Measurements from ENCODE around the gene GABBR1. TPM values are rescaled to one million over a fixed set of nuclear protein-coding genes. Genes with fewer than 3 reads are reported as not detected.
A peak's percentile ranks its signal among the peaks of the same experiment; 100 is the strongest.

The GABBR1 gene
- total RNA-seq, 2 experiments from 2014 or later, result 12.9 to 37.1 TPM

GRCh38 chr6:29628419-29629281, 4.3 kb downstream of the GABBR1 start:
- no peak for TF ChIP-seq EZH2phosphoT487 (IDR thresholded peaks at IDR 0.05; ENCODE audit: borderline replicate concordance, low read depth, low read length)
- TF ChIP-seq CTCF (conservative IDR thresholded peaks at IDR 0.05; ENCODE audit: low read length), result peak; percentile 69
- peak; percentile 75 for DNase-seq (ENCODE audit: low spot score)
- H3K4me1 ChIP-seq (ENCODE audit: insufficient read depth, low read length, poor library complexity, severe bottlenecking), result peaks cover 23% of the 10 kb centered on the region
- H3K36me3 ChIP-seq (ENCODE audit: insufficient read depth, low read length), result no peaks in the 10 kb centered on the region
- POLR2A ChIA-PET, result no interaction called here
- BruUV-seq (replicated peaks), result no TSS peak
- H3K4me2 ChIP-seq (ENCODE audit: low read length), result peak overlapping the region; percentile 74
- intact Hi-C loops (cut with micrococcal nuclease; ENCODE audit: unreplicated experiment), result no loop called here
- H4K20me1 ChIP-seq (ENCODE audit: insufficient read depth, low read length), result no peaks in the 10 kb centered on the region; the same call in 1 of the 2 replicates
- no peaks in the 10 kb centered on the region for H3K9me3 ChIP-seq (ENCODE audit: low read length)
- no peak overlapping the region for H3K27ac ChIP-seq (ENCODE audit: low read depth, low read length, poor library complexity, severe bottlenecking)
- H3K4me3 ChIP-seq (ENCODE audit: low read depth, low read length, poor library complexity, severe bottlenecking), result peak overlapping the region; percentile 69
- CTCF ChIA-PET (ENCODE audit: unreplicated experiment), result no interaction called here
- H3K79me2 ChIP-seq (ENCODE audit: insufficient read depth, low read depth, low read length), result no peaks in the 10 kb centered on the region
- no peaks in the 10 kb centered on the region for H3K9me2 ChIP-seq (ENCODE audit: insufficient read depth, low read length)
- peak overlapping the region; percentile 78 for H2AFZ ChIP-seq (ENCODE audit: low read length)

GRCh38 chr6:29627755-29628418, 5.1 kb downstream of the GABBR1 start:
- peak overlapping the region; percentile 69 for H3K4me3 ChIP-seq (ENCODE audit: low read depth, low read length, poor library complexity, severe bottlenecking)
- no peaks in the 10 kb centered on the region; the same call in 1 of the 2 replicates for H4K20me1 ChIP-seq (ENCODE audit: insufficient read depth, low read length)
- H3K36me3 ChIP-seq (ENCODE audit: insufficient read depth, low read length), result no peaks in the 10 kb centered on the region
- intact Hi-C loops (cut with micrococcal nuclease; ENCODE audit: unreplicated experiment), result no loop called here
- no peaks in the 10 kb centered on the region for H3K9me2 ChIP-seq (ENCODE audit: insufficient read depth, low read length)
- no TSS peak for BruUV-seq (replicated peaks)
- TF ChIP-seq CTCF (conservative IDR thresholded peaks at IDR 0.05; ENCODE audit: low read length), result no peak
- no peak for TF ChIP-seq EZH2phosphoT487 (IDR thresholded peaks at IDR 0.05; ENCODE audit: borderline replicate concordance, low read depth, low read length)
- H3K4me2 ChIP-seq (ENCODE audit: low read length), result peak overlapping the region; percentile 74
- H3K9me3 ChIP-seq (ENCODE audit: low read length), result no peaks in the 10 kb centered on the region
- H3K27ac ChIP-seq (ENCODE audit: low read depth, low read length, poor library complexity, severe bottlenecking), result no peak overlapping the region
- POLR2A ChIA-PET, result no interaction called here
- DNase-seq (ENCODE audit: low spot score), result peak; percentile 55
- H3K79me2 ChIP-seq (ENCODE audit: insufficient read depth, low read depth, low read length), result no peaks in the 10 kb centered on the region
- CTCF ChIA-PET (ENCODE audit: unreplicated experiment), result no interaction called here
- H3K4me1 ChIP-seq (ENCODE audit: insufficient read depth, low read length, poor library complexity, severe bottlenecking), result peaks cover 18% of the 10 kb centered on the region
- peak overlapping the region; percentile 78 for H2AFZ ChIP-seq (ENCODE audit: low read length)
